Smooth muscle cell (in vitro differentiated cells): Measurements from ENCODE around the gene SYNPO2. TPM values are rescaled to one million over a fixed set of nuclear protein-coding genes. Genes with fewer than 3 reads are reported as not detected.

Source experiments
- DNase-seq: peaks from one replicate; lab custom pipeline; 2025; ENCODE audit not compliant: unreplicated experiment; lab: John Stamatoyannopoulos, UW
- H2AFZ ChIP-seq: fragments of 200-600 bp; sonication (generic); 2 replicates; pipeline ENCODE4 v1.6.0; 2016; ENCODE audit warnings: antibody characterized with exemption, low read depth, mild to moderate bottlenecking
- H3F3A ChIP-seq: fragments of 200-600 bp; sonication (generic); 2 replicates; pipeline ENCODE4 v1.6.0; 2017; ENCODE audit warnings: antibody characterized with exemption, low read depth
- H3K27ac ChIP-seq: fragments of 200-600 bp; sonication (generic); 2 replicates; pipeline ENCODE4 v1.5.1; 2016; ENCODE audit warnings: low read depth, mild to moderate bottlenecking
- H3K27me3 ChIP-seq: fragments of 200-600 bp; sonication (generic); 2 replicates; pipeline ENCODE4 v1.6.1; 2016; ENCODE audit warnings: low read depth, mild to moderate bottlenecking
- H3K36me3 ChIP-seq: fragments of 200-600 bp; sonication (generic); 2 replicates; pipeline ENCODE4 v1.5.1; 2016; ENCODE audit warnings: low read depth
- H3K4me1 ChIP-seq: fragments of 200-600 bp; sonication (generic); 2 replicates; pipeline ENCODE4 v1.5.1; 2016; ENCODE audit warnings: low read depth
- H3K4me2 ChIP-seq: fragments of 200-600 bp; sonication (generic); 2 replicates; pipeline ENCODE4 v1.6.0; 2016; ENCODE audit warnings: mild to moderate bottlenecking
- H3K4me3 ChIP-seq: fragments of 200-600 bp; sonication (generic); 2 replicates; pipeline ENCODE4 v1.5.1; 2016; ENCODE audit warnings: mild to moderate bottlenecking
- H3K79me2 ChIP-seq: fragments of 200-600 bp; sonication (generic); 2 replicates; pipeline ENCODE4 v1.6.0; 2016; ENCODE audit warnings: low read depth, mild to moderate bottlenecking
- H3K9ac ChIP-seq: fragments of 200-600 bp; sonication (generic); 2 replicates; pipeline ENCODE4 v1.6.0; 2016; ENCODE audit warnings: low read depth
- H3K9me3 ChIP-seq: fragments of 200-600 bp; sonication (generic); replicated peaks from 2 replicates; pipeline ENCODE4 v1.5.1; 2016; ENCODE audit warnings: low read depth
- H4K20me1 ChIP-seq: fragments of 200-600 bp; sonication (generic); 2 replicates; pipeline ENCODE4 v1.6.0; 2016; ENCODE audit warnings: low read depth
- WGBS: methylation state at CpG from one replicate; pipeline ENCODE4 v1.1.7; 2016; ENCODE audit warnings: low lambda C conversion rate; 5-methylcytosine and 5-hydroxymethylcytosine counted together
- polyA plus RNA-seq: library from polyadenylated mRNA; unstranded; fragments of >200 nt; fragmentation: Nextera tagmentation; extraction: Ambion mirVana; gene quantifications from 2 replicates; pipeline ENCODE4 v1.2.1, GENCODE V29; 2016
- total RNA-seq: library from RNA; depleted of rRNA; stranded (reverse); fragments of >200 nt; gene quantifications from 2 replicates; pipeline ENCODE4 v1.2.3, GENCODE V29; 2014
- TF ChIP-seq, protein P1 (sequence below): fragments of 200-600 bp; sonication (generic); IDR thresholded peaks from 2 replicates; pipeline ENCODE4 v1.5.1; 2017; ENCODE audit warnings: borderline replicate concordance, mild to moderate bottlenecking, antibody characterized with exemption; ENCODE audit not compliant: insufficient read depth, poor library complexity, severe bottlenecking

SYNPO2 gene
- total and polyA plus RNA-seq, 2 experiments from 2014 or later: 0.08 to 4.5 TPM

DNA sequence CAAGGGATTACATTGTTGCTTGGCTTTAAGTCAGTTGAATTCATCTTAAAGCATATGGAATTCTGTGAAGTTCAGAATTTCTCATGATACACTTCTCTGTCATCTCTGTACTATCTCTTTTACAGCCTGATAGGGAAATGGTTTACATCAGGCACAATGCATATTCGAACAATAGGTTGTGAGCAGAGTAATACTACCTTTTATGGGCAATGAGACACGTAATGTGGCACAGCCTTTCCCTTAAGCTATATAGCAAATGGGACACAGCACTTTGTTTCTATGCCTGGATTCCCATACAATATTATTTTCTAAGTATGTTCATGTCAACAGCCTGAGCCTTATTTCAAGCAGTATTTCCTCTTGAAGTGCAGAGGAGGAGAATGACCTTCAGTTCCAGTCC is 58.4 kb downstream of the SYNPO2 start:
- Histone ChIP-seq H3K4me1 (peaks cover 2% of the 10 kb centered on the region), H3K9ac (no peak overlapping the region), H2AFZ (peak overlapping the region; percentile 38), H3K4me2 (peak overlapping the region; percentile 42), H3K9me3 (no peaks in the 10 kb centered on the region), H3K4me3 (no peak overlapping the region), H3K79me2 (no peaks in the 10 kb centered on the region), H3K27me3 (no peaks in the 10 kb centered on the region), H3K36me3 (no peaks in the 10 kb centered on the region), H4K20me1 (no peaks in the 10 kb centered on the region), H3K27ac (peak overlapping the region; percentile 0), H3F3A (no peaks in the 10 kb centered on the region)
- WGBS: 47% methylated on average over 2 of the region's 2 CpGs
- TF ChIP-seq, protein P1, sequence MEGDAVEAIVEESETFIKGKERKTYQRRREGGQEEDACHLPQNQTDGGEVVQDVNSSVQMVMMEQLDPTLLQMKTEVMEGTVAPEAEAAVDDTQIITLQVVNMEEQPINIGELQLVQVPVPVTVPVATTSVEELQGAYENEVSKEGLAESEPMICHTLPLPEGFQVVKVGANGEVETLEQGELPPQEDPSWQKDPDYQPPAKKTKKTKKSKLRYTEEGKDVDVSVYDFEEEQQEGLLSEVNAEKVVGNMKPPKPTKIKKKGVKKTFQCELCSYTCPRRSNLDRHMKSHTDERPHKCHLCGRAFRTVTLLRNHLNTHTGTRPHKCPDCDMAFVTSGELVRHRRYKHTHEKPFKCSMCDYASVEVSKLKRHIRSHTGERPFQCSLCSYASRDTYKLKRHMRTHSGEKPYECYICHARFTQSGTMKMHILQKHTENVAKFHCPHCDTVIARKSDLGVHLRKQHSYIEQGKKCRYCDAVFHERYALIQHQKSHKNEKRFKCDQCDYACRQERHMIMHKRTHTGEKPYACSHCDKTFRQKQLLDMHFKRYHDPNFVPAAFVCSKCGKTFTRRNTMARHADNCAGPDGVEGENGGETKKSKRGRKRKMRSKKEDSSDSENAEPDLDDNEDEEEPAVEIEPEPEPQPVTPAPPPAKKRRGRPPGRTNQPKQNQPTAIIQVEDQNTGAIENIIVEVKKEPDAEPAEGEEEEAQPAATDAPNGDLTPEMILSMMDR: no peak
- DNase-seq: no peak

DNA sequence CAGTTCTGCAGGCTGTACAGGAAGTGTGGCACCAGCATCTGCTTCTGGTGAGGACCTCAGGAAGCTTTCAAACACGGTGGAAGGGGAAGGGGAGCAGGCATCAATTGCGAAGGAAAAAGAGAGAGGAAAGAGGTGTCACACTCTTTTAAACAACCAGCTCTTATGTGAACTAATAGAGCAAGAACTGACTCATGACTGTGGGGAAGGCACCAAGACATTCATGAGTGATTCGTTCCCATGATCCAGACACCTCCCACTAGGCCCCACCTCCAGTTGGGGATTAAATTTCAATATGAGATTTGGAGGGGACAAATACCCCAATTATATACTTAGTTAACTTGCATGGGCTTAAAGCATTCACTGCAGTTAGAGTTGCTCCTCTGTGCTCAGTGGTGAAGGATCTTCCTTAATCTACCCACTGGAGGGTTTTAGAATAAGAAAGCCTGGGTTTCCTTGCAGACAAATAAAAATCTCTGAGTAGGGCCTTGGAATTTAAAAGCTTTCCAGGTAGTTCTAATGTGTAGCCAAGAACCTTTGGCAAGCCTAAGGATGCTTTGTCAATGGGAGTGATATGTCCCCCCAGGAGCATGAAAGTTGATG is 60.0 kb downstream of the SYNPO2 start:
- Histone ChIP-seq H3K27me3 (no peaks in the 10 kb centered on the region), H3K79me2 (no peaks in the 10 kb centered on the region), H4K20me1 (no peaks in the 10 kb centered on the region), H3K27ac (no peak overlapping the region), H3K36me3 (no peaks in the 10 kb centered on the region), H2AFZ (no peak overlapping the region), H3K9ac (no peak overlapping the region), H3K4me1 (no peaks in the 10 kb centered on the region), H3F3A (no peaks in the 10 kb centered on the region), H3K4me3 (no peak overlapping the region), H3K4me2 (no peak overlapping the region), H3K9me3 (no peaks in the 10 kb centered on the region)
- 70% methylated on average over 3 of the region's 3 CpGs for WGBS
- TF ChIP-seq, protein P1: no peak
- DNase-seq: no peak

DNA sequence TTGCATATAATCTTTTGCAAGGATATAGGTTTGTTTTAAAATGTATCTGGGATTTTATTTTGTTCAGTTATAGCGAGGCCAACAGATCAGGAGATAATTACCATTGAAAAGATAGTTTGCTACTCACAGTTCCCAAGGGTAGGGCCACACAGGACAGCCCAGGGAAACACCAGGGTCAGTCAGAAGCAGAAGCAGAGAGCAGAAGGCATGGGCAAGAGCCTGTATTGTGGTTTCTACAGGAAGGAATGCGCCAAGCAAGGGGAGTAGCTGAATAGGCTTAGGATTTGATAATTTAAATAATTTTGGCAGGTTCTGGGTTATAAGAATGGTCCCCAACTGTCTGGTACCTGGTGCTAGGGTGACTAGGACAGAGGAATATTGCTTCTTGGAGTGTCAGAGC is 61.6 kb downstream of the SYNPO2 start:
- Histone ChIP-seq H3K36me3 (no peaks in the 10 kb centered on the region), H3K4me3 (no peak overlapping the region), H3K9ac (no peak overlapping the region), H3K4me1 (no peaks in the 10 kb centered on the region), H3K27me3 (no peaks in the 10 kb centered on the region), H3K27ac (no peak overlapping the region), H3K9me3 (no peaks in the 10 kb centered on the region), H2AFZ (no peak overlapping the region), H3K4me2 (no peak overlapping the region), H4K20me1 (no peaks in the 10 kb centered on the region), H3F3A (no peaks in the 10 kb centered on the region), H3K79me2 (no peaks in the 10 kb centered on the region)
- TF ChIP-seq, protein P1: no peak
- DNase-seq: no peak
- WGBS: 93% methylated on average over 2 of the region's 2 CpGs

DNA sequence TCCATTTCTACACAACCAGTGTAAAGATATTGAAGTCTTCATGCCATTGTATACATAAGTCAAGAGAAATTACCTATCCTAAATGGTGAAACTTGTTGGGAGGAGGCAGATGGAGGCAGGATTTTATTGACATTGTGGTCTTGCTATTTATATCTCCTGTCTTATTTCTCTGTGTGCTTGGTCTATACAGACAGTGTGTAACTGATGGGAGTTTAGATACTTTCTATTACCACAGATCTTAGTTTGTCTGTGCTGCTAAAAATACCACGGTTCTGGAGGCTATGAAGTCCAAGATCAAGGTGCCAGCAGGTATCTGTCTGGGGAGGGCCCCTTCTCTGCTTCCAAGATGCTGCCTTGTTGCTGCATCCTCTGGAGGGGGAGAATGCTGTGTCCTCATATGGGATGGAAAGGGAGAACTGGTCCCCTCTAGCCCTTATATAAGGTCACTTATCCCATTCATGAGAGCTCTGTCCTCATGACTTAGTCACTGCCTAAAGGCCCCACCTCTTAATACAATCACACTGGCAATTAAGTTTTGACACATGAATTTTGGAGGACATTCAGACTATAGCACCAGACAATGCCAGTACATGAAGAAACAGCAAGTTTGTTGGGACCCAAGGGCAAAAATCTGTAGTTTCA is 62.4 kb downstream of the SYNPO2 start:
- no peaks in the 10 kb centered on the region for H3K79me2 ChIP-seq
- TF ChIP-seq, protein P1: no peak
- no peaks in the 10 kb centered on the region for H3K27me3 ChIP-seq
- H3K4me3 ChIP-seq: no peak overlapping the region
- no peak overlapping the region for H3K27ac ChIP-seq
- no peaks in the 10 kb centered on the region for H3F3A ChIP-seq
- no peak for DNase-seq
- no peak overlapping the region for H2AFZ ChIP-seq
- no peak overlapping the region for H3K4me2 ChIP-seq
- no peaks in the 10 kb centered on the region for H3K4me1 ChIP-seq
- H3K36me3 ChIP-seq: no peaks in the 10 kb centered on the region
- no peaks in the 10 kb centered on the region for H3K9me3 ChIP-seq
- no peak overlapping the region for H3K9ac ChIP-seq
- WGBS: 67% methylated on average over 1 of the region's 1 CpG
- H4K20me1 ChIP-seq: no peaks in the 10 kb centered on the region
